H9 (cell line): Measurements from ENCODE around the gene DPF3. TPM values are rescaled to one million over a fixed set of nuclear protein-coding genes. Genes with fewer than 3 reads are reported as not detected.

Experiments
- DNase-seq: peaks from one replicate; pipeline ENCODE4 v3.0.0-alpha.2; 2017
- H2AFZ ChIP-seq: one replicate; pipeline ENCODE4 v1.6.1; 2013; ENCODE audit warnings: mild to moderate bottlenecking, low read length, control low read depth, moderate library complexity
- H2AK5ac ChIP-seq: 2 replicates; pipeline ENCODE4 v1.6.1; 2013; ENCODE audit warnings: low read length, control low read depth, mixed read lengths; ENCODE audit not compliant: insufficient read length
- H2BK120ac ChIP-seq: one replicate; pipeline ENCODE4 v1.6.1; 2013; ENCODE audit warnings: low read depth, mild to moderate bottlenecking, low read length, control low read depth, inconsistent platforms; ENCODE audit not compliant: poor library complexity, severe bottlenecking
- H2BK12ac ChIP-seq: 2 replicates; pipeline ENCODE4 v1.6.1; 2013; ENCODE audit warnings: low read length, control low read depth, mixed read lengths, low read depth; ENCODE audit not compliant: insufficient read length
- H2BK15ac ChIP-seq: 2 replicates; pipeline ENCODE4 v1.6.1; 2013; ENCODE audit warnings: low read depth, low read length, control low read depth
- H2BK20ac ChIP-seq: one replicate; pipeline ENCODE4 v1.6.1; 2013; ENCODE audit warnings: low read depth, mild to moderate bottlenecking, low read length, control low read depth, inconsistent platforms; ENCODE audit not compliant: poor library complexity, severe bottlenecking
- H2BK5ac ChIP-seq: 2 replicates; pipeline ENCODE4 v1.6.1; 2013; ENCODE audit warnings: low read length, control low read depth, mixed read lengths; ENCODE audit not compliant: insufficient read length
- H3K14ac ChIP-seq: 2 replicates; pipeline ENCODE4 v1.6.1; 2013; ENCODE audit warnings: low read length, control low read depth; ENCODE audit not compliant: insufficient read depth
- H3K18ac ChIP-seq: 2 replicates; pipeline ENCODE4 v1.6.1; 2013; ENCODE audit warnings: low read depth, mild to moderate bottlenecking, mixed read lengths, low read length, control low read depth; ENCODE audit not compliant: insufficient read length
- H3K23ac ChIP-seq: 2 replicates; pipeline ENCODE4 v1.6.1; 2013; ENCODE audit warnings: low read length, control low read depth, mixed read lengths, low read depth; ENCODE audit not compliant: insufficient read length
- H3K23me2 ChIP-seq: 2 replicates; pipeline ENCODE4 v1.6.1; 2013; ENCODE audit warnings: low read depth, mild to moderate bottlenecking, mixed read lengths, low read length, control low read depth; ENCODE audit not compliant: insufficient read length, poor library complexity, severe bottlenecking
- H3K27ac ChIP-seq: 2 replicates; pipeline ENCODE4 v1.5.1; 2013; ENCODE audit warnings: low read length, control low read depth, mixed read lengths, low read depth; ENCODE audit not compliant: insufficient read length
- H3K27me3 ChIP-seq: 2 replicates; pipeline ENCODE4 v1.6.1; 2013; ENCODE audit warnings: low read length, control low read depth, inconsistent platforms; ENCODE audit not compliant: insufficient read depth
- H3K4ac ChIP-seq: 2 replicates; pipeline ENCODE4 v1.6.1; 2013; ENCODE audit warnings: low read depth, mild to moderate bottlenecking, control low read depth, inconsistent platforms, low read length, moderate library complexity
- H3K4me1 ChIP-seq: 2 replicates; pipeline ENCODE4 v1.6.1; 2013; ENCODE audit warnings: low read length, control low read depth, inconsistent platforms; ENCODE audit not compliant: insufficient read depth
- H3K4me2 ChIP-seq: 2 replicates; pipeline ENCODE4 v1.6.1; 2013; ENCODE audit warnings: low read length, control low read depth, mixed read lengths; ENCODE audit not compliant: insufficient read length, insufficient read depth
- H3K56ac ChIP-seq: 2 replicates; pipeline ENCODE4 v1.6.1; 2013; ENCODE audit warnings: low read depth, mild to moderate bottlenecking, mixed read lengths, low read length, control low read depth; ENCODE audit not compliant: insufficient read length
- H3K79me1 ChIP-seq: 2 replicates; pipeline ENCODE4 v1.6.1; 2013; ENCODE audit warnings: low read depth, mild to moderate bottlenecking, moderate library complexity, low read length, control low read depth, inconsistent platforms; ENCODE audit not compliant: insufficient read depth, poor library complexity, severe bottlenecking
- H3K79me2 ChIP-seq: 2 replicates; pipeline ENCODE4 v1.6.1; 2013; ENCODE audit warnings: low read length, control low read depth, inconsistent platforms; ENCODE audit not compliant: insufficient read depth
- H3K9ac ChIP-seq: 2 replicates; pipeline ENCODE4 v1.6.1; 2013; ENCODE audit warnings: low read length, control low read depth, mixed read lengths; ENCODE audit not compliant: insufficient read length; ENCODE audit errors: extremely low read depth
- H3K9me3 ChIP-seq: one replicate; pipeline ENCODE4 v1.6.1; 2013; ENCODE audit warnings: low read depth, low read length, inconsistent platforms; ENCODE audit not compliant: control insufficient read depth
- H3T11ph ChIP-seq: one replicate; pipeline ENCODE4 v1.6.1; 2013; ENCODE audit warnings: mild to moderate bottlenecking, low read length, control low read depth, inconsistent platforms
- H4K20me1 ChIP-seq: one replicate; pipeline ENCODE4 v1.6.1; 2013; ENCODE audit not compliant: control insufficient read depth, insufficient read length, insufficient read depth
- H4K5ac ChIP-seq: 2 replicates; pipeline ENCODE4 v1.6.1; 2013; ENCODE audit warnings: low read depth, mild to moderate bottlenecking, mixed read lengths, low read length, control low read depth; ENCODE audit not compliant: insufficient read length
- H4K8ac ChIP-seq: replicated peaks from 2 replicates; pipeline ENCODE4 v1.6.1; 2013; ENCODE audit warnings: low read length, control low read depth, mixed read lengths, low read depth; ENCODE audit not compliant: insufficient read length
- H4K91ac ChIP-seq: 2 replicates; pipeline ENCODE4 v1.6.1; 2013; ENCODE audit warnings: low read depth, mild to moderate bottlenecking, moderate library complexity, mixed read lengths, low read length, control low read depth; ENCODE audit not compliant: insufficient read length
- H3K27ac Mint-ChIP-seq, 3 experiments: 2 replicates in 2 of 3; 3 replicates in 1 of 3; pipeline ENCODE4 v1.8.0; 2020 to 2021; ENCODE audit warnings: mixed read lengths in 3 of 3, mild to moderate bottlenecking in 1 of 3, moderate library complexity in 1 of 3
- H3K27me3 Mint-ChIP-seq: 2 replicates; pipeline ENCODE4 v1.8.0; 2021; ENCODE audit warnings: low read depth, mild to moderate bottlenecking, moderate library complexity, mixed read lengths
- H3K36me3 Mint-ChIP-seq, 3 experiments: 2 replicates in 2 of 3; 3 replicates in 1 of 3; pipeline ENCODE4 v1.8.0; 2020 to 2021; ENCODE audit warnings: low read depth in 3 of 3, mixed read lengths in 3 of 3; ENCODE audit not compliant: insufficient read depth in 1 of 3
- H3K4me1 Mint-ChIP-seq, 2 experiments: 2 replicates each; pipeline ENCODE4 v1.8.0; 2020; ENCODE audit warnings: mixed read lengths in 2 of 2
- H3K4me3 Mint-ChIP-seq, 2 experiments: 2 replicates in 1 of 2; 3 replicates in 1 of 2; pipeline ENCODE4 v1.8.0; 2020 to 2021; ENCODE audit warnings: mild to moderate bottlenecking in 2 of 2, mixed read lengths in 2 of 2, moderate library complexity in 1 of 2
- H3K9me3 Mint-ChIP-seq, 2 experiments: 2 replicates in 1 of 2; 3 replicates in 1 of 2; pipeline ENCODE4 v1.8.0; 2020; ENCODE audit warnings: mild to moderate bottlenecking in 2 of 2, mixed read lengths in 2 of 2, moderate library complexity in 1 of 2
- WGBS: extraction: QIAGEN DNeasy Blood & Tissue Kit; methylation state at CpG from one replicate; pipeline ENCODE4 v1.1.7; 2013; ENCODE audit warnings: missing lambda C conversion rate, low lambda C conversion rate, mixed read lengths; ENCODE audit not compliant: insufficient read length; ENCODE audit errors: extremely low coverage; 5-methylcytosine and 5-hydroxymethylcytosine counted together
- total RNA-seq: library from RNA; stranded (reverse); gene quantifications from 2 replicates; pipeline ENCODE4 v1.2.1, GENCODE V29; 2021
- TF ChIP-seq, protein P1 (sequence below): fragments of 200-600 bp; sonication (generic); conservative IDR thresholded peaks from 3 replicates; pipeline ENCODE4 v1.8.0; 2021; ENCODE audit warnings: antibody characterized with exemption, mild to moderate bottlenecking

DPF3 gene
- total RNA-seq, 1 experiment from 2014 or later, result not detected

DNA sequence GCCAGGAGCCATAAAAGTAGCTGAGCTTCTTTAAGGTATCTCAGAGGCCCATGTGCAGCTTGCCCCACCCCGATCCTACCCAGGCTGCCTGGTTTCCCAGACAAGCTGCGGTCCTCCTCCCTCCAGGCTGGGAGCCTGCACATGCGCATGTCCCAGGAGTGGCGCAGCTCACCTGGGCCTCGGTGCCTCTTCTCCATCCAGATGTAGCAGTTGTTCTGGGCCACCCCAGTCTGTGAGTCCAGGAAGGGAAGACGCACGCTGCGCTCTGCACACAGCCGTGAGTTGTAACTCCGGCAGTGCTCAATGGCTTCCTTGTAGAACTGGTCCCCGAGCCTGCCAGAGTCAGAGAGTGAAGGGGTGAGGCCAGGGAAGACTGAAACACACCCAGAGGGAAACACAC lies 122.3 kb downstream of the DPF3 start:
- Histone ChIP-seq H2BK120ac (no peak overlapping the region), H4K8ac (no peak overlapping the region), H2AK5ac (no peak overlapping the region)

More for the DNA sequence above, 122.3 kb downstream of the DPF3 start:
- Histone ChIP-seq H2BK12ac (no peak overlapping the region), H2BK20ac (no peak overlapping the region), H3K4me2 (no peak overlapping the region), H3K4ac (no peak overlapping the region), H4K91ac (no peak overlapping the region), H3K56ac (no peak overlapping the region), H3K18ac (no peak overlapping the region), H3K23me2 (no peaks in the 10 kb centered on the region), H3K4me1 (no peaks in the 10 kb centered on the region; the same call in 1 of the 2 replicates), H3K9me3 (no peaks in the 10 kb centered on the region), H3K9ac (no peak overlapping the region), H2BK15ac (no peak overlapping the region), H3T11ph (no peak overlapping the region), H3K27ac (no peak overlapping the region), H3K79me1 (no peaks in the 10 kb centered on the region), H3K23ac (no peak overlapping the region), H4K20me1 (no peaks in the 10 kb centered on the region), H4K5ac (no peak overlapping the region), H3K79me2 (no peaks in the 10 kb centered on the region), H2BK5ac (no peak overlapping the region), H3K27me3 (no peaks in the 10 kb centered on the region), H2AFZ (no peak overlapping the region), H3K14ac (no peak overlapping the region; the same call in 1 of the 2 replicates)
- no peak overlapping the region for H3K4me3 Mint-ChIP-seq
- no peak for DNase-seq
- H3K36me3 Mint-ChIP-seq, result peaks cover 2 to 15% (median 13%) of the 10 kb centered on the region in 3 experiments; a peak in 3 of 7 replicates
- H3K27me3 Mint-ChIP-seq, result peaks cover 5% of the 10 kb centered on the region
- H3K9me3 Mint-ChIP-seq, result peaks cover 15 to 18% of the 10 kb centered on the region in 2 experiments
- TF ChIP-seq, protein P1, sequence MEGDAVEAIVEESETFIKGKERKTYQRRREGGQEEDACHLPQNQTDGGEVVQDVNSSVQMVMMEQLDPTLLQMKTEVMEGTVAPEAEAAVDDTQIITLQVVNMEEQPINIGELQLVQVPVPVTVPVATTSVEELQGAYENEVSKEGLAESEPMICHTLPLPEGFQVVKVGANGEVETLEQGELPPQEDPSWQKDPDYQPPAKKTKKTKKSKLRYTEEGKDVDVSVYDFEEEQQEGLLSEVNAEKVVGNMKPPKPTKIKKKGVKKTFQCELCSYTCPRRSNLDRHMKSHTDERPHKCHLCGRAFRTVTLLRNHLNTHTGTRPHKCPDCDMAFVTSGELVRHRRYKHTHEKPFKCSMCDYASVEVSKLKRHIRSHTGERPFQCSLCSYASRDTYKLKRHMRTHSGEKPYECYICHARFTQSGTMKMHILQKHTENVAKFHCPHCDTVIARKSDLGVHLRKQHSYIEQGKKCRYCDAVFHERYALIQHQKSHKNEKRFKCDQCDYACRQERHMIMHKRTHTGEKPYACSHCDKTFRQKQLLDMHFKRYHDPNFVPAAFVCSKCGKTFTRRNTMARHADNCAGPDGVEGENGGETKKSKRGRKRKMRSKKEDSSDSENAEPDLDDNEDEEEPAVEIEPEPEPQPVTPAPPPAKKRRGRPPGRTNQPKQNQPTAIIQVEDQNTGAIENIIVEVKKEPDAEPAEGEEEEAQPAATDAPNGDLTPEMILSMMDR, result no peak
- H3K4me1 Mint-ChIP-seq, result peaks cover 6 to 11% of the 10 kb centered on the region in 2 experiments
- WGBS, result no CpG with 5 or more reads among the region's 11 CpGs
- H3K27ac Mint-ChIP-seq, result no peak overlapping the region
